Activated CD4-positive, alpha-beta T cell treated with anti-CD3 and anti-CD28 coated beads, Interleukin-2, amount 50 U/mL, for 24 hours (primary cell): ENCODE data around the gene ZMYM1.
A peak's percentile ranks its signal among the peaks of the same experiment; 100 is the strongest.
"Not testable (repeated sequence)": the region's sequence is repeated elsewhere in the genome, so short reads cannot be mapped to it uniquely, and the experiment has no call there.

Experiments used
- DNase-seq, 2 donors: peaks; one replicate each; pipeline ENCODE4 v3.0.0-alpha.2; 2020; ENCODE audit warnings: low read depth in 1 of 2, low spot score in 1 of 2

Gene ZMYM1

GRCh38 chr1:35079003-35079930 is at the start of gene ZMYM1:
Gene ZMYM1, plus strand, starts transcription at chr1:35079385. Its CDS starts 14,603 bp downstream, at chr1:35093988.
- DNase-seq, result peak; percentile 77 to 90

- no peak for DNase-seq
Observed at GRCh38 chr1:35029761-35030160, 49.4 kb upstream of the ZMYM1 start.

- DNase-seq, result no peak
Observed at GRCh38 chr1:35030338-35030737, 48.8 kb upstream of the ZMYM1 start.

- peak; percentile 17 to 35 for DNase-seq
Observed at GRCh38 chr1:35030756-35031446, 48.3 kb upstream of the ZMYM1 start.

GRCh38 chr1:35032384-35032739 is 46.8 kb upstream of the ZMYM1 start:
- DNase-seq, result no peak

GRCh38 chr1:35033346-35033745 is 45.8 kb upstream of the ZMYM1 start:
- DNase-seq, result no peak

GRCh38 chr1:35036621-35037020 is 42.6 kb upstream of the ZMYM1 start:
- no peak for DNase-seq

GRCh38 chr1:35037206-35037605 is 42.0 kb upstream of the ZMYM1 start:
- no peak for DNase-seq

- DNase-seq, result no peak
Observed at GRCh38 chr1:35038723-35039122, 40.5 kb upstream of the ZMYM1 start.

GRCh38 chr1:35043498-35043897 is 35.7 kb upstream of the ZMYM1 start:
- no peak for DNase-seq

GRCh38 chr1:35044431-35044830 is 34.8 kb upstream of the ZMYM1 start:
- no peak for DNase-seq

GRCh38 chr1:35046730-35047129 is 32.5 kb upstream of the ZMYM1 start:
- DNase-seq, result no peak

- no peak for DNase-seq
Observed at GRCh38 chr1:35047188-35047858, 31.9 kb upstream of the ZMYM1 start.

GRCh38 chr1:35049116-35049515 is 30.1 kb upstream of the ZMYM1 start:
- DNase-seq, result no peak

GRCh38 chr1:35053433-35053832 is 25.8 kb upstream of the ZMYM1 start:
- DNase-seq, result no peak

- DNase-seq, result not testable (repeated sequence)
Observed at GRCh38 chr1:35054282-35054681, 24.9 kb upstream of the ZMYM1 start.

- not testable (repeated sequence) for DNase-seq
Observed at GRCh38 chr1:35058321-35058720, 20.9 kb upstream of the ZMYM1 start.

GRCh38 chr1:35058988-35059387 is 20.2 kb upstream of the ZMYM1 start:
- DNase-seq, result no peak

GRCh38 chr1:35062518-35063196 is 16.5 kb upstream of the ZMYM1 start:
- no peak for DNase-seq

- DNase-seq, result no peak
Observed at GRCh38 chr1:35064265-35064664, 14.9 kb upstream of the ZMYM1 start.

GRCh38 chr1:35069746-35070145 is 9.4 kb upstream of the ZMYM1 start:
- no peak for DNase-seq
